Nephron (organoid): ENCODE results near the gene HDGF.
A peak's percentile ranks its signal among the peaks of the same experiment; 100 is the strongest.

Source experiments
- H3K27ac Mint-ChIP-seq, 3 experiments: 2 replicates each; pipeline ENCODE4 v1.8.0; 2020; ENCODE audit warnings: mixed read lengths in 3 of 3, mild to moderate bottlenecking in 2 of 3, moderate library complexity in 1 of 3
- H3K27me3 Mint-ChIP-seq: 2 replicates; pipeline ENCODE4 v1.8.0; 2021; ENCODE audit warnings: low read depth, mild to moderate bottlenecking, moderate library complexity, mixed read lengths
- H3K36me3 Mint-ChIP-seq: 2 replicates; pipeline ENCODE4 v1.8.0; 2020; ENCODE audit warnings: low read depth, mixed read lengths
- H3K4me1 Mint-ChIP-seq: 2 replicates; pipeline ENCODE4 v1.8.0; 2020; ENCODE audit warnings: mixed read lengths
- H3K4me3 Mint-ChIP-seq, 3 experiments: 2 replicates each; pipeline ENCODE4 v1.8.0; 2020; ENCODE audit warnings: mild to moderate bottlenecking in 3 of 3, mixed read lengths in 3 of 3, moderate library complexity in 2 of 3
- H3K9me3 Mint-ChIP-seq: 2 replicates; pipeline ENCODE4 v1.8.0; 2020; ENCODE audit warnings: mixed read lengths
- CTCF ChIP-seq, 3 experiments: fragments of 200-600 bp; sonication (generic); IDR thresholded peaks; one replicate each; pipeline ENCODE4 v1.5.0; 2021; ENCODE audit warnings: antibody characterized with exemption in 3 of 3; ENCODE audit not compliant: unreplicated experiment in 3 of 3

The HDGF gene

GRCh38 chr1:156750711-156751450, 594 bp downstream of the HDGF start:
- Mint-ChIP-seq H3K9me3 (no peaks in the 10 kb centered on the region), H3K36me3 (peaks cover 3% of the 10 kb centered on the region), H3K27me3 (no peaks in the 10 kb centered on the region), H3K27ac (peak overlapping the region; percentile 99), H3K4me1 (peaks cover 72% of the 10 kb centered on the region), H3K4me3 (peak overlapping the region; percentile 94 to 99 (median 97))
- TF ChIP-seq CTCF (IDR thresholded peaks at IDR 0.05; ENCODE audit: unreplicated experiment in 3 of 3): no peak

GRCh38 chr1:156750191-156750672, 1.2 kb downstream of the HDGF start:
- Mint-ChIP-seq H3K36me3 (peaks cover 8% of the 10 kb centered on the region), H3K27me3 (no peaks in the 10 kb centered on the region), H3K27ac (peak overlapping the region; percentile 99), H3K9me3 (no peaks in the 10 kb centered on the region), H3K4me3 (peak overlapping the region; percentile 94 to 99 (median 97)), H3K4me1 (peaks cover 74% of the 10 kb centered on the region)
- TF ChIP-seq CTCF (IDR thresholded peaks at IDR 0.05; ENCODE audit: unreplicated experiment in 3 of 3): no peak

GRCh38 chr1:156749419-156750118, 1.9 kb downstream of the HDGF start:
- no peaks in the 10 kb centered on the region for H3K9me3 Mint-ChIP-seq

GRCh38 chr1:156748670-156749418, 2.6 kb downstream of the HDGF start:
- Mint-ChIP-seq H3K27me3 (no peaks in the 10 kb centered on the region), H3K36me3 (peaks cover 8% of the 10 kb centered on the region), H3K27ac (peak overlapping the region; percentile 99), H3K4me1 (peaks cover 66% of the 10 kb centered on the region), H3K4me3 (peak overlapping the region; percentile 94 to 99 (median 97)), H3K9me3 (no peaks in the 10 kb centered on the region)
- TF ChIP-seq CTCF (IDR thresholded peaks at IDR 0.05; ENCODE audit: unreplicated experiment in 3 of 3): no peak

More at GRCh38 chr1:156749419-156750118, 1.9 kb downstream of the HDGF start:
- no peaks in the 10 kb centered on the region for H3K27me3 Mint-ChIP-seq
- H3K4me3 Mint-ChIP-seq: peak overlapping the region; percentile 94 to 99 (median 97)
- H3K4me1 Mint-ChIP-seq: peaks cover 72% of the 10 kb centered on the region
- peaks cover 8% of the 10 kb centered on the region for H3K36me3 Mint-ChIP-seq
- H3K27ac Mint-ChIP-seq: peak overlapping the region; percentile 99
- no peak for TF ChIP-seq CTCF (IDR thresholded peaks at IDR 0.05; ENCODE audit: unreplicated experiment in 3 of 3)

- no peak for TF ChIP-seq CTCF (IDR thresholded peaks at IDR 0.05; ENCODE audit: unreplicated experiment in 3 of 3)
- H3K27ac Mint-ChIP-seq: peak overlapping the region; percentile 99
- no peaks in the 10 kb centered on the region for H3K9me3 Mint-ChIP-seq
- peaks cover 8% of the 10 kb centered on the region for H3K36me3 Mint-ChIP-seq
- no peaks in the 10 kb centered on the region for H3K27me3 Mint-ChIP-seq
- H3K4me1 Mint-ChIP-seq: peaks cover 65% of the 10 kb centered on the region
- H3K4me3 Mint-ChIP-seq: peak overlapping the region; percentile 94 to 99 (median 97)
These were observed 3.5 kb downstream of the HDGF start for GRCh38 chr1:156747742-156748669.
